Nephron progenitor cell (in vitro differentiated cells): ENCODE measurements around the gene NFIA.

Experiments
- DNase-seq: peaks from one replicate; pipeline ENCODE4 v3.0.0; 2021
- H3K27ac Mint-ChIP-seq: 2 replicates; pipeline ENCODE4 v1.8.0; 2021; ENCODE audit warnings: mild to moderate bottlenecking, moderate library complexity, mixed read lengths
- H3K27me3 Mint-ChIP-seq: 2 replicates; pipeline ENCODE4 v1.8.0; 2021; ENCODE audit warnings: mild to moderate bottlenecking, low read depth, mixed read lengths; ENCODE audit not compliant: poor library complexity
- H3K36me3 Mint-ChIP-seq: 2 replicates; pipeline ENCODE4 v1.8.0; 2021; ENCODE audit warnings: low read depth, mixed read lengths
- H3K4me1 Mint-ChIP-seq: 2 replicates; pipeline ENCODE4 v1.8.0; 2021; ENCODE audit warnings: mixed read lengths
- H3K4me3 Mint-ChIP-seq: 2 replicates; pipeline ENCODE4 v1.8.0; 2021; ENCODE audit warnings: mild to moderate bottlenecking, moderate library complexity, mixed read lengths
- H3K9me3 Mint-ChIP-seq: 2 replicates; pipeline ENCODE4 v1.8.0; 2021; ENCODE audit warnings: mild to moderate bottlenecking, moderate library complexity, mixed read lengths
- CTCF ChIP-seq: fragments of 200-600 bp; sonication (generic); IDR thresholded peaks from 2 replicates; pipeline ENCODE4 v1.5.0; 2021; ENCODE audit warnings: antibody characterized with exemption

Gene NFIA

GRCh38 chr1:61082311-61083012 is at the start of gene NFIA:
Gene NFIA, plus strand, starts transcription at chr1:61082561.
- Mint-ChIP-seq H3K27ac (no peak within 1 kb of the TSS), H3K36me3 (no peaks in the 10 kb centered on the region), H3K27me3 (peaks cover 92% of the 10 kb centered on the region), H3K9me3 (no peaks in the 10 kb centered on the region), H3K4me3 (peak within 1 kb of the TSS; percentile 87), H3K4me1 (peaks cover 46% of the 10 kb centered on the region)
- TF ChIP-seq CTCF: no peak
- peak; percentile 55 for DNase-seq

- no peaks in the 10 kb centered on the region for H3K4me1 Mint-ChIP-seq
- H3K4me3 Mint-ChIP-seq: no peak overlapping the region
- DNase-seq: no peak
- H3K36me3 Mint-ChIP-seq: no peaks in the 10 kb centered on the region
- H3K9me3 Mint-ChIP-seq: peaks cover 4% of the 10 kb centered on the region
- no peak for TF ChIP-seq CTCF
- no peak overlapping the region for H3K27ac Mint-ChIP-seq
- H3K27me3 Mint-ChIP-seq: no peaks in the 10 kb centered on the region
These were observed 46.5 kb upstream of the NFIA start for GRCh38 chr1:61035880-61036279.

GRCh38 chr1:61042466-61043009 is 39.8 kb upstream of the NFIA start:
- H3K9me3 Mint-ChIP-seq: no peaks in the 10 kb centered on the region
- H3K27ac Mint-ChIP-seq: no peak overlapping the region
- H3K27me3 Mint-ChIP-seq: peaks cover 41% of the 10 kb centered on the region
- peak overlapping the region; percentile 82 for H3K4me3 Mint-ChIP-seq
- H3K36me3 Mint-ChIP-seq: no peaks in the 10 kb centered on the region
- peaks cover 6% of the 10 kb centered on the region for H3K4me1 Mint-ChIP-seq
- no peak for DNase-seq
- TF ChIP-seq CTCF: no peak

- TF ChIP-seq CTCF: peak; percentile 77
- DNase-seq: peak; percentile 91
- no peaks in the 10 kb centered on the region for H3K36me3 Mint-ChIP-seq
- peaks cover 41% of the 10 kb centered on the region for H3K27me3 Mint-ChIP-seq
- H3K9me3 Mint-ChIP-seq: no peaks in the 10 kb centered on the region
- no peak overlapping the region for H3K27ac Mint-ChIP-seq
- peak overlapping the region; percentile 82 for H3K4me3 Mint-ChIP-seq
- peaks cover 6% of the 10 kb centered on the region for H3K4me1 Mint-ChIP-seq
These were observed 39.1 kb upstream of the NFIA start for GRCh38 chr1:61043010-61043820.

GRCh38 chr1:61046434-61046833 is 35.9 kb upstream of the NFIA start:
- Mint-ChIP-seq H3K9me3 (no peaks in the 10 kb centered on the region), H3K27me3 (peaks cover 54% of the 10 kb centered on the region), H3K4me1 (peaks cover 11% of the 10 kb centered on the region), H3K4me3 (no peak overlapping the region), H3K27ac (no peak overlapping the region), H3K36me3 (no peaks in the 10 kb centered on the region)
- TF ChIP-seq CTCF: no peak
- DNase-seq: no peak
